ENCODE data around the gene TTYH1. TPM values are rescaled to one million over a fixed set of nuclear protein-coding genes. Genes with fewer than 3 reads are reported as not detected.

The TTYH1 gene
- total RNA-seq, 1 donor from 2014 or later, result 6.0 TPM

GRCh38 chr19:54391589-54392061 lies 23.6 kb upstream of the TTYH1 start:
- Mint-ChIP-seq H3K36me3 (no peaks in the 10 kb centered on the region), H3K9me3 (no peaks in the 10 kb centered on the region), H3K27ac (no peak overlapping the region), H3K27me3 (ENCODE audit: low read depth) (peaks cover 47% of the 10 kb centered on the region), H3K4me1 (peaks cover 2% of the 10 kb centered on the region), H3K4me3 (no peak overlapping the region)
- no peak for DNase-seq (ENCODE audit: low spot score in 2 of 2, unreplicated experiment in 2 of 2)
- TF ChIP-seq CTCF (IDR thresholded peaks at IDR 0.05; ENCODE audit: unreplicated experiment), result no peak

GRCh38 chr19:54392105-54392504 lies 23.2 kb upstream of the TTYH1 start:
- peaks cover 2% of the 10 kb centered on the region for H3K4me1 Mint-ChIP-seq

GRCh38 chr19:54393381-54393780 lies 21.9 kb upstream of the TTYH1 start:
- H3K27me3 Mint-ChIP-seq (ENCODE audit: low read depth), result peaks cover 35% of the 10 kb centered on the region
- H3K9me3 Mint-ChIP-seq, result no peaks in the 10 kb centered on the region
- peaks cover 2% of the 10 kb centered on the region for H3K4me1 Mint-ChIP-seq
- H3K4me3 Mint-ChIP-seq, result no peak overlapping the region
- no peak overlapping the region for H3K27ac Mint-ChIP-seq
- DNase-seq (ENCODE audit: low spot score in 2 of 2, unreplicated experiment in 2 of 2), result no peak
- TF ChIP-seq CTCF (IDR thresholded peaks at IDR 0.05; ENCODE audit: unreplicated experiment), result no peak
- H3K36me3 Mint-ChIP-seq, result no peaks in the 10 kb centered on the region

More at GRCh38 chr19:54392105-54392504, 23.2 kb upstream of the TTYH1 start:
- H3K27me3 Mint-ChIP-seq (ENCODE audit: low read depth), result peaks cover 45% of the 10 kb centered on the region
- TF ChIP-seq CTCF (IDR thresholded peaks at IDR 0.05; ENCODE audit: unreplicated experiment), result no peak
- DNase-seq (ENCODE audit: low spot score in 2 of 2, unreplicated experiment in 2 of 2), result no peak
- H3K36me3 Mint-ChIP-seq, result no peaks in the 10 kb centered on the region
- H3K4me3 Mint-ChIP-seq, result no peak overlapping the region
- no peak overlapping the region for H3K27ac Mint-ChIP-seq
- H3K9me3 Mint-ChIP-seq, result no peaks in the 10 kb centered on the region

GRCh38 chr19:54395685-54396084 lies 19.6 kb upstream of the TTYH1 start:
- Mint-ChIP-seq H3K27ac (no peak overlapping the region), H3K9me3 (no peaks in the 10 kb centered on the region), H3K4me3 (no peak overlapping the region), H3K27me3 (ENCODE audit: low read depth) (peaks cover 18% of the 10 kb centered on the region), H3K36me3 (no peaks in the 10 kb centered on the region), H3K4me1 (peaks cover 4% of the 10 kb centered on the region)
- TF ChIP-seq CTCF (IDR thresholded peaks at IDR 0.05; ENCODE audit: unreplicated experiment), result no peak
- no peak for DNase-seq (ENCODE audit: low spot score in 2 of 2, unreplicated experiment in 2 of 2)

- H3K4me3 Mint-ChIP-seq, result no peak overlapping the region
- no peaks in the 10 kb centered on the region for H3K36me3 Mint-ChIP-seq
- H3K9me3 Mint-ChIP-seq, result no peaks in the 10 kb centered on the region
- no peak overlapping the region for H3K27ac Mint-ChIP-seq
- no peak for DNase-seq (ENCODE audit: low spot score in 2 of 2, unreplicated experiment in 2 of 2)
- no peak for TF ChIP-seq CTCF (IDR thresholded peaks at IDR 0.05; ENCODE audit: unreplicated experiment)
- H3K4me1 Mint-ChIP-seq, result peaks cover 2% of the 10 kb centered on the region
- peaks cover 4% of the 10 kb centered on the region for H3K27me3 Mint-ChIP-seq (ENCODE audit: low read depth)
These were observed 16.1 kb upstream of the TTYH1 start for GRCh38 chr19:54399189-54399588.

GRCh38 chr19:54400913-54401312 lies 14.4 kb upstream of the TTYH1 start:
- TF ChIP-seq CTCF (IDR thresholded peaks at IDR 0.05; ENCODE audit: unreplicated experiment), result no peak

More at GRCh38 chr19:54400913-54401312, 14.4 kb upstream of the TTYH1 start:
- Mint-ChIP-seq H3K4me3 (no peak overlapping the region), H3K4me1 (peaks cover 2% of the 10 kb centered on the region), H3K27me3 (ENCODE audit: low read depth) (peaks cover 7% of the 10 kb centered on the region), H3K27ac (no peak overlapping the region), H3K36me3 (no peaks in the 10 kb centered on the region), H3K9me3 (no peaks in the 10 kb centered on the region)
- DNase-seq (ENCODE audit: low spot score in 2 of 2, unreplicated experiment in 2 of 2), result no peak
